Activated naive CD4-positive, alpha-beta T cell treated with anti-CD3 and anti-CD28 coated beads, Interleukin-2, amount 10 ng/mL, durations not matched to agents 7 days and 5 days (primary cell): ENCODE data around the gene DNAAF8.

Experiments
- CTCF ChIA-PET: fragments of 350-600 bp; sonication (Branson Sonifier 250); formaldehyde crosslinking; loops from one replicate; lab custom pipeline; 2021; ENCODE audit warnings: antibody characterized with exemption; lab: Charles Lee
- DNase-seq: peaks from one replicate; pipeline ENCODE4 v3.0.0-alpha.2; 2020
- H3K27ac Mint-ChIP-seq: one replicate; pipeline ENCODE4 v1.8.0; 2021; ENCODE audit warnings: mild to moderate bottlenecking, moderate library complexity, mixed read lengths
- H3K27me3 Mint-ChIP-seq: one replicate; pipeline ENCODE4 v1.8.0; 2021; ENCODE audit warnings: mild to moderate bottlenecking, mixed read lengths
- H3K36me3 Mint-ChIP-seq: one replicate; pipeline ENCODE4 v1.8.0; 2021; ENCODE audit warnings: mixed read lengths
- H3K4me1 Mint-ChIP-seq: one replicate; pipeline ENCODE4 v1.8.0; 2021; ENCODE audit warnings: mixed read lengths
- H3K4me3 Mint-ChIP-seq: one replicate; pipeline ENCODE4 v1.8.0; 2021; ENCODE audit warnings: mild to moderate bottlenecking, moderate library complexity, mixed read lengths
- H3K9me3 Mint-ChIP-seq: one replicate; pipeline ENCODE4 v1.8.0; 2021; ENCODE audit warnings: mixed read lengths

Gene DNAAF8

DNA sequence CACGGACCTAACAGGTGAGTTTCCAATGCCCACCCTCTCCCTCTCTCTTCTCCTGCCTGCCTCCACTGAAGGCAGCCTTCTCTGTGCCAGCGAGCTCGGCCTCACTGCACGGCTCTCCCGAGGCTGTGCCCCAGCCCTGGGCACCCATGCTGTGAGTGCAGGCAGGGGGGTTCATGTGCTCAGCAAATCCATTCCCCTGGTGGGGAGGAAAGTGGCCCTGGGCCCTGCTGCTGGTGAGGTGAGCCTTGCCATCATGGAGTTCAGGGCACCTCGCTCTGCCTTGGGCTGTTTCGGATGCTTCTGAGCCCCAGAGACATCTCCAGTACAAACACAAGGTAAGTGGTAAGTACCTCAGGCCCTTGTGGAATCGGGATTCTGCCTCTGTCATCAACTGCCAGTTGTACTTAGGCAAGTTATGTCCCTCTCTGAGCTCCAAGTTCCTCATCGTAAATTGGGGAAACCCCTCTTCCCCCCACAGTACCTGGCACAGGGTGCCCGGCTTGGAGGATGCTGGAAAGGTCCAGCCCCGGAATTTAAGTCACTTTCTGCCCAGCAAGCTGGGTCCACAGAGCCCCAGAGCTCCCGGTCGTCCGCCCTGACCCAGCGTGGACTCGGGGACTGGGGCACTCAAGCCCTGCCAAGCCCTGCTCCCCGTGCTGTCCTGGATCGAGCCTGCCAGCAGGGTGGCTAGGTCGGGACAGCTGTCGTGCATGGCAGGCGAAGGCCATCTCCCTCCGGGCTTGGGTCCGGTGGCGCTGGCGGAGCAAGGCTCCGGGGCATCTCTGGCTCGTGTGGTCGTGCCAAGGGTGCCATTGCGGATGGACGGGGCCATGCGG is 41.7 kb upstream of the DNAAF8 start:
- CTCF ChIA-PET: interaction anchor here (0.7 to 2.7 kb wide), 2 partner anchors 10 to 32 kb away, joined by 5 to 9 read pairs; no protein-coding TSS in a partner anchor
- peaks cover 16% of the 10 kb centered on the region for H3K4me1 Mint-ChIP-seq
- H3K36me3 Mint-ChIP-seq: peaks cover 9% of the 10 kb centered on the region
- H3K4me3 Mint-ChIP-seq: peak overlapping the region; percentile 81
- no peaks in the 10 kb centered on the region for H3K27me3 Mint-ChIP-seq
- DNase-seq: no peak
- H3K27ac Mint-ChIP-seq: peak overlapping the region; percentile 88
- no peaks in the 10 kb centered on the region for H3K9me3 Mint-ChIP-seq

DNA sequence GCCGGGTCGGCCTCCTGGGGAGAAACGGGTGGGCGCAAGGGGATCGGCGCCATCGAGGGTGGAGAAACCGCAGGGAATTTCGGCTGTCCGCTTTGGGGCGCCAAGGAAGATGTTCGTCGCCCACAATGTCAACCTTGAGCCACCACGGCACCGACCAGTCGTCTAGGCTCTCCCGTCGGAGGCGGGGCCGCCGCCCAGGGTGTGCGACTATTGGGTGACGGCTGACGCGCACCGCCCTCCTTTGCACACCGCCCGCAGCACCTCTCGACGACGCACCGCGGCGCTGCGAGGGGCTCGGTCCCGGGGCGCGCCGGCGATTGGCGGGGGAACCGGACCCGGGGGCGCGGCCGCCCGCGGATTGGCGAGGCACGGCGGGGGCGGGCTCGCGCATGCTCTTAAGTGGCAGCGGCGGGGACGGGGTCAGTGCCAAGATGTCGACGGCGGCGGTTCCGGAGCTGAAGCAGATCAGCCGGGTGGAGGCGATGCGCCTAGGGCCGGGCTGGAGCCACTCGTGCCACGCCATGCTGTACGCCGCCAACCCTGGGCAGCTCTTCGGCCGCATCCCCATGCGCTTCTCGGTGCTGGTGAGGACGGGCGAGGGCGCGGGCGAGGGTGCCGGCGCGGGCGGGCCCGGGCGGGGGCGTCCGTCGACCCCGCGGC is 40.9 kb upstream of the DNAAF8 start, which contains the start of gene NUDT16L1:
Gene NUDT16L1, plus strand, starts transcription at position 267 of the 660 bp plus-strand sequence. Its CDS starts 165 bp downstream, at position 432.
- DNase-seq: peak; percentile 97

DNA sequence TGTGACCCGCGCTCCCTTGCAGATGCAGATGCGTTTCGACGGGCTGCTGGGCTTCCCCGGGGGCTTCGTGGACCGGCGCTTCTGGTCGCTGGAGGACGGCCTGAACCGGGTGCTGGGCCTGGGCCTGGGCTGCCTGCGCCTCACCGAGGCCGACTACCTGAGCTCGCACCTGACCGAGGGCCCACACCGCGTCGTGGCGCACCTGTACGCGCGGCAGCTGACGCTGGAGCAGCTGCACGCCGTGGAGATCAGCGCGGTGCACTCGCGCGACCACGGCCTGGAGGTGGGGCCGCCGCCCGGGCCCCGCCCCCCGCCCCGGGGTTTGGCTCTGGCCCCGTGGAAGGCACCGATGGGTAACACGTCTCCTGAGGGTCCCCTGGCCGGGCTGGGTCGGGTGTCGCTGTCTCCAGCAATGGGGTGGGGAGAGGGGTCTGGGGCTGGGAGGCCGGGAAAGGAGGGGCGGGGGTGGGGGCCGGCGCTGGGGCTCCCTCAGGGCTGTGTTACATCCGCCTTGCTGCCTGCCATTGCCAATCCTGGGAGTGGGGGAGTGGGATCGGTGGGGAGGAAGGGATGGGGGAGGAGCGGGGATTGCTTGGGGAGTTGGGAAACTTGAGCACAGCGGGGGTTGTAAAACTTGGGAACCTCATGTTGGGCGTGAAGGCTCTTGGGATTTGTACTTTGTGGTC is 40.2 kb upstream of the DNAAF8 start:
- H3K4me1 Mint-ChIP-seq: peaks cover 16% of the 10 kb centered on the region
- peak; percentile 68 for DNase-seq
- H3K27me3 Mint-ChIP-seq: no peaks in the 10 kb centered on the region
- no peaks in the 10 kb centered on the region for H3K9me3 Mint-ChIP-seq
- peak overlapping the region; percentile 78 for H3K27ac Mint-ChIP-seq
- peak overlapping the region; percentile 81 for H3K4me3 Mint-ChIP-seq
- H3K36me3 Mint-ChIP-seq: peaks cover 7% of the 10 kb centered on the region
- CTCF ChIA-PET: interaction anchor here (0.8 to 2.7 kb wide), 3 partner anchors 11 to 36 kb away, joined by 3 to 9 read pairs (median 3); no protein-coding TSS in a partner anchor

More for the DNA sequence above, 40.9 kb upstream of the DNAAF8 start, which contains the start of gene NUDT16L1:
- Mint-ChIP-seq H3K36me3 (peaks cover 7% of the 10 kb centered on the region), H3K27ac (peak within 1 kb of the TSS; percentile 88), H3K27me3 (no peaks in the 10 kb centered on the region), H3K9me3 (no peaks in the 10 kb centered on the region), H3K4me1 (peaks cover 16% of the 10 kb centered on the region), H3K4me3 (peak within 1 kb of the TSS; percentile 81)
- CTCF ChIA-PET: interaction anchor here (0.8 to 2.7 kb wide), 3 partner anchors 11 to 35 kb away, joined by 3 to 9 read pairs (median 3); no protein-coding TSS in a partner anchor

- H3K36me3 Mint-ChIP-seq: peaks cover 14% of the 10 kb centered on the region
- peak overlapping the region; percentile 81 for H3K4me3 Mint-ChIP-seq
- H3K27ac Mint-ChIP-seq: peak overlapping the region; percentile 49
- peaks cover 22% of the 10 kb centered on the region for H3K4me1 Mint-ChIP-seq
- DNase-seq: peak; percentile 21
- H3K9me3 Mint-ChIP-seq: no peaks in the 10 kb centered on the region
- CTCF ChIA-PET: interaction anchor here (0.6 to 1.6 kb wide), 4 partner anchors 36 to 261 kb away, joined by 3 to 5 read pairs (median 4); partner anchors contain the start of genes ANKS3 and DNAAF8
- no peaks in the 10 kb centered on the region for H3K27me3 Mint-ChIP-seq
These were observed 39.5 kb upstream of the DNAAF8 start for GRCh38 chr16:4694642-4695451.

- no peaks in the 10 kb centered on the region for H3K9me3 Mint-ChIP-seq
- no peak overlapping the region for H3K27ac Mint-ChIP-seq
- no peaks in the 10 kb centered on the region for H3K27me3 Mint-ChIP-seq
- DNase-seq: no peak
- CTCF ChIA-PET: interaction anchor here (0.6 to 1.6 kb wide), 5 partner anchors 28 to 260 kb away, joined by 3 to 5 read pairs (median 3); partner anchors contain the start of genes ANKS3 and DNAAF8
- H3K4me1 Mint-ChIP-seq: peaks cover 30% of the 10 kb centered on the region
- H3K4me3 Mint-ChIP-seq: peak overlapping the region; percentile 81
- peaks cover 13% of the 10 kb centered on the region for H3K36me3 Mint-ChIP-seq
These were observed 38.7 kb upstream of the DNAAF8 start for GRCh38 chr16:4695473-4696171.

DNA sequence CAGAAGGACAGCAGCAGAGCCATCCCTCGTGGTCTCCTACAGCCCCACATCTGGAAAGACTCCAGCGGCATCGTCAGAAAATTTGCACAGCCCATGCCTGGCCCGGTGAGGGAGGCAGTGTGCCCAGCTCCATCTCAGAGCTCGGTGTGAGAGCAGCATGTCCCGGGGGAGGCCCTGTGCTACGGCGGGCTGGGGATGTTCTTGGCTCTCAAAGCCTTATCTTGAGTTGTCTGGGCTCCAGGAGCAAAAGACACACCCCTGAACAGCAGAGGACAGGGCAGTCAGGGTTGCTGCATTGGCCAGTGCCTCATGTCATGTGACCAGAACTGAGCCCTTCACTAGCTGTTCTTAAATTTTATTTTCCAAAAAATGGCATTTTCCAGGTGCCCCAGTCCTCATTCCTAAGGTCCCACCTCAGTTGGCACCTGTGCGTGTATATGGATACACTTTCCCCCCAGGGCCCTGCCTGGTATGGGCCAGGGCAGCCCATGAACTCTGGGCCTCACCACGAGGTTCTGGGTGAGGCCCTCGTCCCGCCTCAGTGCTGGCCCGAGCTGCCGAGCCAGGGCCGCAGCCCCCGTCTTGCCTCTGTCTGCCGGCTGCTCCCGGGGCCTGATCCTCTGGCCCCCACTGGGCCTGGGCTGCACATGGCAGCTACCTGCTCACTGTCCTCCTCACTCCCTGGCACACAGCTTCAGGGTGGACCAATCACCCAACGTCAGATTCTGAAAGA is 38.0 kb upstream of the DNAAF8 start:
- CTCF ChIA-PET: interaction anchor here (0.6 to 1.6 kb wide), 3 partner anchors 29 to 259 kb away, joined by 3 to 5 read pairs (median 4); partner anchors contain the start of genes ANKS3 and DNAAF8
- Mint-ChIP-seq H3K9me3 (no peaks in the 10 kb centered on the region), H3K4me1 (peaks cover 33% of the 10 kb centered on the region), H3K4me3 (no peak overlapping the region), H3K27ac (no peak overlapping the region), H3K27me3 (no peaks in the 10 kb centered on the region), H3K36me3 (peaks cover 13% of the 10 kb centered on the region)
- DNase-seq: no peak

- CTCF ChIA-PET: no interaction called here
These were observed 37.2 kb upstream of the DNAAF8 start for GRCh38 chr16:4696905-4697847.

DNA sequence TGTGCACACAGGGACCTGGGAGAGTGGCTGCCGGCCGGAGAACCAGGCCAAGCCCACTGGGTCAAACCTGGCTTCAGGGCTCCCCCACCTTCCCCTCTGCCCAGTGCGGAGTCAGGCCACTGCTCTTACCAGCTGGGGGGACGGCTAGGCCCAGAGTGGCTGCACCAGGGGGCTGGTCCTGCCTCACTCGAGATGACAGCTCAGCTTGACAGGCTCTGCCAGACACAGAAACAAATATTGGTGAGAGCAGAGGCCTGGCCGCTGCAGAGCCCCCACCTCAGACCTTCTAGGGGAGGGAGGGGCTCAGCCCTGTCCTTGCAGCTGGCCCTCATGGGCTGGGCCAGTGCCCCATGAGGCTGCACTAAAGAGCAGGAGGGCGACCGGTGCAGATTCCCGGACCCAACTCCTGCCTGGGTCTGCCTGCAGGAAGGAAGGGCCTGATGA is 36.5 kb upstream of the DNAAF8 start:
- no peak for DNase-seq
- peaks cover 27% of the 10 kb centered on the region for H3K4me1 Mint-ChIP-seq
- no peaks in the 10 kb centered on the region for H3K9me3 Mint-ChIP-seq
- H3K36me3 Mint-ChIP-seq: peaks cover 17% of the 10 kb centered on the region
- no peak overlapping the region for H3K4me3 Mint-ChIP-seq
- no peak overlapping the region for H3K27ac Mint-ChIP-seq
- H3K27me3 Mint-ChIP-seq: no peaks in the 10 kb centered on the region
- CTCF ChIA-PET: no interaction called here

More at GRCh38 chr16:4696905-4697847, 37.2 kb upstream of the DNAAF8 start:
- Mint-ChIP-seq H3K4me3 (no peak overlapping the region), H3K27ac (no peak overlapping the region), H3K36me3 (peaks cover 15% of the 10 kb centered on the region), H3K4me1 (peaks cover 33% of the 10 kb centered on the region), H3K27me3 (no peaks in the 10 kb centered on the region), H3K9me3 (no peaks in the 10 kb centered on the region)
- no peak for DNase-seq

DNA sequence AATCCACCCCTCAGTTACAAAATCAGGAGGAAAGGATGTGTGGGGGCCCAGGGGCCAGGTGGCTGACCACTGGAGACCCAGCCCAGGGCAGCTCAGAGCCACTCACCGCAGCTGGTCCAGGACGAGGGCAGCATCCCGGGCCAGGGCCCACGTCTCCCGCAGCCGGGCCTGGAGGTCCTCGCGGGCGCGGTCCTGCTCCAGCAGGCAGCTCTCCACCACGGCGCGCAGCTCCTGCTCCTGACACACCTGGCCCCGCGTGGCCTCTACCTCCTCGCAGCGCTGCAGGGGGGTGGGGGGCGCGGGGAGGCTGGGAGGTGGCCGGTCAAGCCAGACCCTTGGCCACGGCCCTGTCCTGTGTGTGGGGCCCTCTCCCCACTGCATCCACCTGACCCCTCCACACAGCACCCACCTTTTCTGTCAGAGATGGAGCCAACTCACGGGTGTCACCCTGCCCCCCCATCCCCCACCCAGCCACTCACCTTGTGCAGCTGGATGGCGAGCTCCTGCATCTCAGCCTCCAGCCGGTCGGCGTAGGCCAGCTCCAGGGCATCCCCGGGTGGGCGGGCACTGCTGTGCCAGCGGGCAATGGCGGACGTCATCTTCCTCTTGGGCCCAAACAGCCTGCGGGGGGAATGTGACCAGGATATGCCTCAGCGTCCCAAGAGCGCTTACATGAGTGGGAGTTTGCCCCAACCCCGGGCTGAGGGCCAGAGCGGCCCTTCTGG is 35.9 kb upstream of the DNAAF8 start:
- H3K4me1 Mint-ChIP-seq: peaks cover 26% of the 10 kb centered on the region
- peaks cover 17% of the 10 kb centered on the region for H3K36me3 Mint-ChIP-seq
- no peaks in the 10 kb centered on the region for H3K9me3 Mint-ChIP-seq
- no peak overlapping the region for H3K27ac Mint-ChIP-seq
- DNase-seq: no peak
- H3K27me3 Mint-ChIP-seq: no peaks in the 10 kb centered on the region
- H3K4me3 Mint-ChIP-seq: no peak overlapping the region
- CTCF ChIA-PET: no interaction called here

DNA sequence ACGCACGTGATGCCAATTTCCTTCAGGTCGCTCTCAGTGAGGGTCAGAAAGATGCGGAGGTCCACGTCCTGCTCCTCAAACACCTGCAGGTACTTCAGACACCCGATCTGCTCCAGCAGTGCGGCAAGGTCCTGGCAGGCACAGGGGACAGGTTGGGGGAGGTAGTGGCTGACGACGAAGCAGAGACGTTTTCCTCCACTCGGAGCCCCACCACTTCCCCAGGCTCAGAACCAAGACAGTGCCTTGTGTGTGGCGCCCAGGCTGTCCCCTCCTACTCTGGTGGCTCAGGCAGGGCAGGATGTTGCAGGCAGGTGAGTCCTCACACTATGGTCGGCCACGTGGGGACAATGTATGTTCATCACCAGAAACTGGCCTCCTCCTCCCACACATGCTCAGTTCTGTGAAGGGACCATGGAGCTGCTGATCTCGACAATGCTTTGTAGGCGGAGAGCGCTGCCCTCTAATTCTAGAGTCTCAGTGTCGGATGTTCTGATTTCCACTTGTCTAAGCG is 35.2 kb upstream of the DNAAF8 start:
- H3K4me3 Mint-ChIP-seq: no peak overlapping the region
- CTCF ChIA-PET: no interaction called here
- DNase-seq: no peak
- no peaks in the 10 kb centered on the region for H3K27me3 Mint-ChIP-seq
- no peak overlapping the region for H3K27ac Mint-ChIP-seq
- peaks cover 30% of the 10 kb centered on the region for H3K4me1 Mint-ChIP-seq
- H3K9me3 Mint-ChIP-seq: no peaks in the 10 kb centered on the region
- peaks cover 17% of the 10 kb centered on the region for H3K36me3 Mint-ChIP-seq
